Progenitor cell of endocrine pancreas (in vitro differentiated cells): ENCODE measurements around the gene FFAR4. TPM values are rescaled to one million over a fixed set of nuclear protein-coding genes. Genes with fewer than 3 reads are reported as not detected.

Source experiments
- DNase-seq: peaks from one replicate; pipeline ENCODE4 v3.0.0; 2021; ENCODE audit warnings: low spot score; ENCODE audit not compliant: unreplicated experiment
- H3K27ac Mint-ChIP-seq: 2 replicates; pipeline ENCODE4 v1.8.0; 2021; ENCODE audit warnings: mild to moderate bottlenecking, moderate library complexity, mixed read lengths
- H3K27me3 Mint-ChIP-seq: 2 replicates; pipeline ENCODE4 v1.8.0; 2021; ENCODE audit warnings: mixed read lengths
- H3K36me3 Mint-ChIP-seq: 2 replicates; pipeline ENCODE4 v1.8.0; 2022; ENCODE audit warnings: mixed read lengths; ENCODE audit not compliant: insufficient read depth
- H3K4me1 Mint-ChIP-seq: 2 replicates; pipeline ENCODE4 v1.8.0; 2021; ENCODE audit warnings: low read depth, mixed read lengths
- H3K4me3 Mint-ChIP-seq: 2 replicates; pipeline ENCODE4 v1.8.0; 2021; ENCODE audit warnings: low read depth, mild to moderate bottlenecking, moderate library complexity, mixed read lengths
- H3K9me3 Mint-ChIP-seq: 2 replicates; pipeline ENCODE4 v1.8.0; 2021; ENCODE audit warnings: low read depth, mixed read lengths
- total RNA-seq: library from RNA; stranded (reverse); gene quantifications from 2 replicates; pipeline ENCODE4 v1.2.1, GENCODE V29; 2021
- TF ChIP-seq, protein P1 (sequence below): fragments of 200-600 bp; sonication (generic); IDR thresholded peaks from one replicate; pipeline ENCODE4 v1.5.0; 2021; ENCODE audit warnings: antibody characterized with exemption, mild to moderate bottlenecking; ENCODE audit not compliant: unreplicated experiment

Gene FFAR4
- total RNA-seq, 1 donor from 2014 or later, result 0.07 TPM

DNA sequence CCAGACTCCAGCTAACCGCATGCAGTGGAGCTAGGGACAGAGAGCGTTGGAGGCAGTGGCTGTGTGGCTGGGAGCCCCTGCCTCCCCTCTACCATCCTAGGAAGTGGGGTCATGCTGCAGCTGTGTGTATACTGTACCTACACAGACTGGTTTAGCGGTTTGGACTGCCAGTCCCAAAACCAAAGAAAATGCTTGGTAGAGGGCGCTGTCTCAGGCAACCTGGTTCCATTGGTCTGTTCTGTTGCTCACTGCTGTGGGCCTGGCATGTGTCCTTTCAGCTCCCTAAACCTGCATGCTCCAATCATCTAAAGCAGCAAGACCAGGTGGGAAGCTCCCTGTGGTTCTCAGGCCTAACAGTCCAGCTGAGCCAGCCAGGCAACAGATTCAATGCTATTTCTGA is 30.1 kb downstream of the FFAR4 start:
- Mint-ChIP-seq H3K9me3 (no peaks in the 10 kb centered on the region), H3K4me1 (peaks cover 5% of the 10 kb centered on the region), H3K27ac (no peak overlapping the region), H3K27me3 (peaks cover 38% of the 10 kb centered on the region), H3K4me3 (no peak overlapping the region), H3K36me3 (no peaks in the 10 kb centered on the region)
- no peak for DNase-seq
- TF ChIP-seq, protein P1, sequence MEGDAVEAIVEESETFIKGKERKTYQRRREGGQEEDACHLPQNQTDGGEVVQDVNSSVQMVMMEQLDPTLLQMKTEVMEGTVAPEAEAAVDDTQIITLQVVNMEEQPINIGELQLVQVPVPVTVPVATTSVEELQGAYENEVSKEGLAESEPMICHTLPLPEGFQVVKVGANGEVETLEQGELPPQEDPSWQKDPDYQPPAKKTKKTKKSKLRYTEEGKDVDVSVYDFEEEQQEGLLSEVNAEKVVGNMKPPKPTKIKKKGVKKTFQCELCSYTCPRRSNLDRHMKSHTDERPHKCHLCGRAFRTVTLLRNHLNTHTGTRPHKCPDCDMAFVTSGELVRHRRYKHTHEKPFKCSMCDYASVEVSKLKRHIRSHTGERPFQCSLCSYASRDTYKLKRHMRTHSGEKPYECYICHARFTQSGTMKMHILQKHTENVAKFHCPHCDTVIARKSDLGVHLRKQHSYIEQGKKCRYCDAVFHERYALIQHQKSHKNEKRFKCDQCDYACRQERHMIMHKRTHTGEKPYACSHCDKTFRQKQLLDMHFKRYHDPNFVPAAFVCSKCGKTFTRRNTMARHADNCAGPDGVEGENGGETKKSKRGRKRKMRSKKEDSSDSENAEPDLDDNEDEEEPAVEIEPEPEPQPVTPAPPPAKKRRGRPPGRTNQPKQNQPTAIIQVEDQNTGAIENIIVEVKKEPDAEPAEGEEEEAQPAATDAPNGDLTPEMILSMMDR, result no peak

DNA sequence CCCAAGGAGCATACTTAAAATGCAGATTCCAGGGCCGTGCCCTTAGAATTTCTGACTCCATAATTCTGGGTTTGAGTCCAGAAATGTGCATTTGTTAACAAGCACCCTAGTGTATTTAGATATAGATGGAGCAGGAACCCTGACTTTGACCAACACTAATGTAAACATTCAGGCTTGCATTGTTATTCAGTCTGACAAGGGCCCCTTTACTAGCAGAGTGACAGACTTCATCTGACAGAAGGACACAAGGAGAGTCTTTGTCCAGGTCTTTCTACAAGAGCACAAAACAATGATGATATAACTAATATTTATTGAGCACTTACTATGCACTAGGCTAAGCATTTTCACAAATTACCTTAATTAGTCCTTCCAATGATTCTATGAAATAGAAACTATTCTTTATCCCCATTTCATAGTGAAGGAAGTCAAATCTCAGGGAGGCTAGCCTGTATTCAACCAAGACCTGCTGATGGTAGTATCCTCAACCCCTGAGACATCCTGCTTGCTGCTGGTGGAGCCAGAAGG is 30.7 kb downstream of the FFAR4 start:
- TF ChIP-seq, protein P1, result no peak
- peaks cover 8% of the 10 kb centered on the region for H3K4me1 Mint-ChIP-seq
- no peak overlapping the region for H3K4me3 Mint-ChIP-seq
- no peaks in the 10 kb centered on the region for H3K36me3 Mint-ChIP-seq
- DNase-seq, result no peak
- H3K9me3 Mint-ChIP-seq, result no peaks in the 10 kb centered on the region
- H3K27me3 Mint-ChIP-seq, result peaks cover 38% of the 10 kb centered on the region
- H3K27ac Mint-ChIP-seq, result no peak overlapping the region

DNA sequence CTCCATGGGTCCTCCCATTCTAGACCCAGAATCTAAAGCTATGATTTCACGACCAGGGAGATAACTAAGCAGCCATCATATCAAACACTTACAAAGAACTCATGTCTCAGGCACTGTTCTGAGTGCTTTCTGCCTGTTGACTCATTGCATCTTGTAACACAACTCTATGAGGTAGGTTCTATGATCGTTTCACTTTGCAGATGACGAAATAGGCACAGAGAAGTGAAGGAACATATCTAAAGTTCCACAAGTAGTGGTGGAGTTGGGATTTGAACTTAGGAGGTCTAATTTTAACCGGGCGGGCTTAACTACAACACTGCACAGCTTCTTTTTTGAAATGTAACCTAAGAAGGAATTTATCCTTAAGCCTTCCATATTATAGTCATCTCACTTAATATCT is 31.7 kb downstream of the FFAR4 start:
- Mint-ChIP-seq H3K4me3 (no peak overlapping the region), H3K9me3 (no peaks in the 10 kb centered on the region), H3K36me3 (no peaks in the 10 kb centered on the region), H3K27ac (no peak overlapping the region), H3K27me3 (peaks cover 47% of the 10 kb centered on the region), H3K4me1 (peaks cover 9% of the 10 kb centered on the region)
- DNase-seq, result no peak
- TF ChIP-seq, protein P1, result no peak

DNA sequence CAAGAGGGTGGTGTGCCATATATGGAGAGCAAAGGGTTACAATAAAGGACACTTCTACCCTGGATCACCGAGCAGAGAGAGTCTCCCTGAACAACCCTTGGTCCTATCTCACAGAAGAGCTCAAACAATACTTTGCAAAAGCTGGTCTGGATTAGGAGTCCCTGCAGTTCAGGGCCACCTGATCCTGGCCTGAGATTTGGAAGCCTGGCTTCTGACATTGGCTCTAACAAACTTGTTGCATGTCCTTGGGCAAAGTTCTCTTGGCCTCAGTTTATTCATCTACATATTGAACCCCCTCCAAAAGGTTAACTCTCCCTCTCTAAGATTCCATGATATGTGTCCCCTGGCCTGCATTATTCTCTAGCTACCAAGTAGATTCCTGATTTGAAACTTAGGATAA is 32.9 kb downstream of the FFAR4 start:
- no peak for DNase-seq
- no peak overlapping the region for H3K4me3 Mint-ChIP-seq
- peaks cover 9% of the 10 kb centered on the region for H3K4me1 Mint-ChIP-seq
- no peak overlapping the region for H3K27ac Mint-ChIP-seq
- peaks cover 57% of the 10 kb centered on the region for H3K27me3 Mint-ChIP-seq
- no peaks in the 10 kb centered on the region for H3K9me3 Mint-ChIP-seq
- TF ChIP-seq, protein P1, result no peak
- H3K36me3 Mint-ChIP-seq, result no peaks in the 10 kb centered on the region

DNA sequence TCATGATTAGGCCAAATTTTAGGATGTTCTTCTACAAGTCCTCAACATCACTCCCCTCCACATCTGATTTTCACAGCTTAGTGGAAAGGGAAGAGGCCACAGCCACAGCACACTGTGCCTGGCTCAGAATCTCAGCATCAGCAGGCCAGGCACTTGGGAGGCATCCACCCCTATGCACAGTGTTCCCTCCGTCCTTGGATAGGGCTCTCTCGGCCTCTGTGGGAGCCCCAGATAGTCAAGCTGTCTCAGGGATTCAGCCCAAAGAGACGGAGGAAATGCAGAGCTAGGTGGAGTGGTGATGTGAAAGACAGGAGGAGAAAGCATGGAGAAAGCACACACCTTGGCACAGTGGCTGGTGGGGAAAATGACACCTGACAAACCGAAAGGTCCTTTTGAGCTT is 33.3 kb downstream of the FFAR4 start:
- Mint-ChIP-seq H3K36me3 (no peaks in the 10 kb centered on the region), H3K9me3 (no peaks in the 10 kb centered on the region), H3K27ac (no peak overlapping the region), H3K4me1 (peaks cover 9% of the 10 kb centered on the region), H3K4me3 (peak overlapping the region; percentile 62), H3K27me3 (peaks cover 58% of the 10 kb centered on the region)
- TF ChIP-seq, protein P1, result no peak
- DNase-seq, result no peak
